HepG2 (cell line): Measurements from ENCODE around the gene ADGRG6. TPM values are rescaled to one million over a fixed set of nuclear protein-coding genes. Genes with fewer than 3 reads are reported as not detected.

Experiments
- BRD4 ChIP-seq: sonication (generic); formaldehyde crosslinking; IDR thresholded peaks from 2 replicates; pipeline ENCODE4 v1.4.0; 2020; ENCODE audit warnings: missing genetic modification reagents
- DPF2 ChIP-seq: sonication (generic); formaldehyde crosslinking; IDR thresholded peaks from 2 replicates; pipeline ENCODE4 v1.4.0; 2020; ENCODE audit warnings: mild to moderate bottlenecking, low read depth, missing genetic modification reagents, borderline replicate concordance
- ESRRA ChIP-seq: sonication (generic); formaldehyde crosslinking; IDR thresholded peaks from 2 replicates; pipeline ENCODE4 v1.5.1; 2020; ENCODE audit warnings: mild to moderate bottlenecking, low read depth, missing genetic modification reagents
- FOXP1 ChIP-seq, 2 experiments: fragments of 450-650 bp in 1 of 2; IDR thresholded peaks; 2 replicates each; pipeline ENCODE4 v1.6.1; 2017 to 2018; ENCODE audit warnings: antibody characterized with exemption in 1 of 2
- KDM2A ChIP-seq: sonication (generic); formaldehyde crosslinking; IDR thresholded peaks from 2 replicates; pipeline ENCODE4 v1.4.0; 2020; ENCODE audit warnings: low read depth, missing genetic modification reagents, borderline replicate concordance
- MED8 ChIP-seq: sonication (generic); formaldehyde crosslinking; IDR thresholded peaks from 2 replicates; pipeline ENCODE4 v1.8.1; 2023; ENCODE audit warnings: mild to moderate bottlenecking, missing genetic modification reagents; ENCODE audit not compliant: insufficient replicate concordance
- NFKBIZ ChIP-seq: IDR thresholded peaks from 2 replicates; pipeline ENCODE4 v1.6.1; 2018; ENCODE audit warnings: missing genetic modification reagents, missing compliant biosample characterization
- POLR2G ChIP-seq: fragments of 200-400 bp; formaldehyde crosslinking; IDR thresholded peaks from 2 replicates; pipeline ENCODE4 v1.6.1; 2018; ENCODE audit warnings: mild to moderate bottlenecking, low read depth, low read length, moderate library complexity
- SNAI1 ChIP-seq: sonication (generic); formaldehyde crosslinking; IDR thresholded peaks from 2 replicates; pipeline ENCODE4 v1.5.0; 2020; ENCODE audit warnings: mild to moderate bottlenecking, missing genetic modification reagents, borderline replicate concordance
- STAT5B ChIP-seq: sonication (generic); formaldehyde crosslinking; IDR thresholded peaks from 2 replicates; pipeline ENCODE4 v1.4.0; 2020; ENCODE audit warnings: missing genetic modification reagents
- TFDP2 ChIP-seq: sonication (generic); formaldehyde crosslinking; IDR thresholded peaks from 2 replicates; pipeline ENCODE4 v1.4.0; 2020; ENCODE audit warnings: missing genetic modification reagents
- THYN1 ChIP-seq: sonication (generic); formaldehyde crosslinking; IDR thresholded peaks from 2 replicates; pipeline ENCODE4 v1.8.1; 2023; ENCODE audit warnings: low read depth, mild to moderate bottlenecking, moderate library complexity, missing genetic modification reagents, borderline replicate concordance
- ZFP62 ChIP-seq: sonication (generic); formaldehyde crosslinking; IDR thresholded peaks from 2 replicates; pipeline ENCODE4 v1.4.0; 2020; ENCODE audit warnings: missing genetic modification reagents
- ZMAT3 ChIP-seq: sonication (generic); formaldehyde crosslinking; conservative IDR thresholded peaks from 2 replicates; pipeline ENCODE4 v1.7.0; 2021; ENCODE audit warnings: missing genetic modification reagents
- ZMYM4 ChIP-seq: sonication (generic); formaldehyde crosslinking; IDR thresholded peaks from 2 replicates; pipeline ENCODE4 v1.8.1; 2023; ENCODE audit warnings: mild to moderate bottlenecking, missing genetic modification reagents
- ZNF205 ChIP-seq: IDR thresholded peaks from 2 replicates; pipeline ENCODE4 v1.6.1; 2018; ENCODE audit warnings: missing biosample characterization, missing genetic modification reagents
- ZNF24 ChIP-seq: fragments of 450-650 bp; IDR thresholded peaks from 2 replicates; pipeline ENCODE4 v1.6.1; 2017; ENCODE audit warnings: antibody characterized with exemption, mild to moderate bottlenecking
- ZNF337 ChIP-seq: sonication (generic); formaldehyde crosslinking; IDR thresholded peaks from 2 replicates; pipeline ENCODE4 v1.5.1; 2020; ENCODE audit warnings: missing genetic modification reagents, low read depth, mild to moderate bottlenecking, borderline replicate concordance
- ZNF496 ChIP-seq: sonication (generic); formaldehyde crosslinking; IDR thresholded peaks from 2 replicates; pipeline ENCODE4 v1.8.1; 2023; ENCODE audit warnings: mild to moderate bottlenecking, moderate library complexity, missing genetic modification reagents; ENCODE audit not compliant: insufficient replicate concordance
- ZNF510 ChIP-seq: sonication (generic); formaldehyde crosslinking; IDR thresholded peaks from 2 replicates; pipeline ENCODE4 v1.4.0; 2020; ENCODE audit warnings: low read depth, mild to moderate bottlenecking, missing genetic modification reagents
- ZNF576 ChIP-seq: sonication (generic); formaldehyde crosslinking; IDR thresholded peaks from 2 replicates; pipeline ENCODE4 v1.4.0; 2020; ENCODE audit warnings: mild to moderate bottlenecking, missing genetic modification reagents
- ZNF709 ChIP-seq: sonication (generic); formaldehyde crosslinking; IDR thresholded peaks from 2 replicates; pipeline ENCODE4 v1.5.0; 2020; ENCODE audit warnings: mild to moderate bottlenecking, missing genetic modification reagents
- ZNF782 ChIP-seq: sonication (generic); formaldehyde crosslinking; IDR thresholded peaks from 2 replicates; pipeline ENCODE4 v1.4.0; 2020; ENCODE audit warnings: missing genetic modification reagents, mild to moderate bottlenecking, borderline replicate concordance
- ZSCAN12 ChIP-seq: sonication (generic); formaldehyde crosslinking; IDR thresholded peaks from 2 replicates; pipeline ENCODE4 v1.9.0; 2021; ENCODE audit warnings: mild to moderate bottlenecking, missing genetic modification reagents
- polyA plus RNA-seq, 8 experiments: library from polyadenylated mRNA; depleted of rRNA in 3 of 8; stranded (reverse) in 7 of 8; unstranded in 1 of 8; fragments of >200 nt; fragmentation: Illumina TruSeq in 4 of 8; extraction: Trizol in 4 of 8; gene quantifications; 2 replicates each; pipeline versions ENCODE4 v1.2.1 to v1.2.3, GENCODE V29; 2011 to 2016; ENCODE audit warnings: low read depth in 4 of 8, missing spikeins in 1 of 8, mixed read lengths in 1 of 8; ENCODE audit not compliant: insufficient read depth in 1 of 8
- total RNA-seq, 5 experiments: library from RNA; depleted of rRNA; stranded (reverse); fragments of >200 nt; fragmentation: Illumina TruSeq; extraction: Trizol; gene quantifications; 2 replicates each; pipeline ENCODE4 v1.2.3, GENCODE V29; 2016; ENCODE audit warnings: low read depth in 1 of 5
- TF ChIP-seq, protein P1 (sequence below): fragments of 450-650 bp; IDR thresholded peaks from 2 replicates; pipeline ENCODE4 v1.6.1; 2017; ENCODE audit warnings: mild to moderate bottlenecking
- TF ChIP-seq, protein P2 (sequence below): sonication (generic); formaldehyde crosslinking; IDR thresholded peaks from 2 replicates; pipeline ENCODE4 v1.4.0; 2020; ENCODE audit warnings: missing genetic modification reagents

Gene ADGRG6
- total and polyA plus RNA-seq, 2 of the 13 experiments (the other 11 are each of a cell fraction or from before 2014, with no cell fraction given) = 129 to 249 TPM

DNA sequence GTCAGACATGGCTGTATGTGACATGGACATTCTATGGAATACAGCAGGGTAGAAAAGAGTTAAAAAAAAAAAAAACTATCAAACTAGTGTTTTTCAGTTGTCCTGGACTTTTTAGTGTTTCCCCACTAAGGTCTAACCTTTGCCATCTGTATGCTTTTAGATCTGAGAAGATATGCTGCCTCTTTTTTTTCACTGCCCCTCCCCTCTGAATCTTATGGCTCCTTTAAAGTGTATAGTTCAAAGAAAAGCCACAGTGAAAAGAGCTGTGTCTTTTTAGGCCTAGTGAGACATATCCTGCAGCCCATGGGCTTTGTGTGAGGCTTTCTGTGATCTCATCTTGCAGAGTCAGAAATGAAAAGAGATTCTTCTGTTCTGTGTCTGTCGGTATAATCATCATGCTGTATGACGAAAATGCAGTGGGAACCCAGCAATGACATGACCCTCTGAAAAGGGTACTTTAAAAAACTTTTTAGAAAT is 29.3 kb downstream of the ADGRG6 start (continued):
- TF ChIP-seq ZNF205 (CRISPR knock-in tag) (0 out of 2 replicates have a peak, but pooled peaks have one; percentile 65), ZNF576 (CRISPR knock-in tag) (no peak), ZNF24 (no peak), MED8 (CRISPR knock-in tag) (peak; percentile 62), DPF2 (CRISPR knock-in tag) (peak; percentile 79), KDM2A (no peak), POLR2G (peak; percentile 51; the same call in 1 of the 2 replicates), ESRRA (CRISPR knock-in tag) (peak; percentile 34; the same call in 1 of the 2 replicates), ZMAT3 (CRISPR knock-in tag) (0 out of 2 replicates have a peak, but pooled peaks have one; percentile 3), BRD4 (CRISPR knock-in tag) (no peak; the same call in 1 of the 2 replicates), TFDP2 (CRISPR knock-in tag) (no peak), SNAI1 (CRISPR knock-in tag) (0 out of 2 replicates have a peak, but pooled peaks have one; percentile 64), STAT5B (CRISPR knock-in tag) (no peak), THYN1 (no peak), FOXP1 (IDR thresholded peaks at IDR 0.05) (no peak), FOXP1 (CRISPR knock-in tag; IDR thresholded peaks at IDR 0.05) (peak; percentile 86), ZNF782 (CRISPR knock-in tag) (no peak), ZSCAN12 (no peak), ZMYM4 (peak; percentile 81), ZFP62 (CRISPR knock-in tag) (no peak), NFKBIZ (CRISPR knock-in tag) (no peak), ZNF496 (CRISPR knock-in tag) (no peak), ZNF337 (no peak), ZNF510 (CRISPR knock-in tag) (no peak), ZNF709 (CRISPR knock-in tag) (no peak)
- TF ChIP-seq, protein P1, sequence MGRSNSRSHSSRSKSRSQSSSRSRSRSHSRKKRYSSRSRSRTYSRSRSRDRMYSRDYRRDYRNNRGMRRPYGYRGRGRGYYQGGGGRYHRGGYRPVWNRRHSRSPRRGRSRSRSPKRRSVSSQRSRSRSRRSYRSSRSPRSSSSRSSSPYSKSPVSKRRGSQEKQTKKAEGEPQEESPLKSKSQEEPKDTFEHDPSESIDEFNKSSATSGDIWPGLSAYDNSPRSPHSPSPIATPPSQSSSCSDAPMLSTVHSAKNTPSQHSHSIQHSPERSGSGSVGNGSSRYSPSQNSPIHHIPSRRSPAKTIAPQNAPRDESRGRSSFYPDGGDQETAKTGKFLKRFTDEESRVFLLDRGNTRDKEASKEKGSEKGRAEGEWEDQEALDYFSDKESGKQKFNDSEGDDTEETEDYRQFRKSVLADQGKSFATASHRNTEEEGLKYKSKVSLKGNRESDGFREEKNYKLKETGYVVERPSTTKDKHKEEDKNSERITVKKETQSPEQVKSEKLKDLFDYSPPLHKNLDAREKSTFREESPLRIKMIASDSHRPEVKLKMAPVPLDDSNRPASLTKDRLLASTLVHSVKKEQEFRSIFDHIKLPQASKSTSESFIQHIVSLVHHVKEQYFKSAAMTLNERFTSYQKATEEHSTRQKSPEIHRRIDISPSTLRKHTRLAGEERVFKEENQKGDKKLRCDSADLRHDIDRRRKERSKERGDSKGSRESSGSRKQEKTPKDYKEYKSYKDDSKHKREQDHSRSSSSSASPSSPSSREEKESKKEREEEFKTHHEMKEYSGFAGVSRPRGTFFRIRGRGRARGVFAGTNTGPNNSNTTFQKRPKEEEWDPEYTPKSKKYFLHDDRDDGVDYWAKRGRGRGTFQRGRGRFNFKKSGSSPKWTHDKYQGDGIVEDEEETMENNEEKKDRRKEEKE = no peak
- TF ChIP-seq, protein P2, sequence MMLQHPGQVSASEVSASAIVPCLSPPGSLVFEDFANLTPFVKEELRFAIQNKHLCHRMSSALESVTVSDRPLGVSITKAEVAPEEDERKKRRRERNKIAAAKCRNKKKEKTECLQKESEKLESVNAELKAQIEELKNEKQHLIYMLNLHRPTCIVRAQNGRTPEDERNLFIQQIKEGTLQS (CRISPR knock-in tag) = peak; percentile 61; the same call in 1 of the 2 replicates
